Glomerular visceral epithelial cell (primary cell): ENCODE measurements around the gene POLR3F.
"Not testable (repeated sequence)": the region's sequence is repeated elsewhere in the genome, so short reads cannot be mapped to it uniquely, and the experiment has no call there.

Experiments used
- DNase-seq: peaks from one replicate; pipeline ENCODE4 v3.0.0-alpha.2; 2016; ENCODE audit errors: extremely low spot score

POLR3F gene, protein sequence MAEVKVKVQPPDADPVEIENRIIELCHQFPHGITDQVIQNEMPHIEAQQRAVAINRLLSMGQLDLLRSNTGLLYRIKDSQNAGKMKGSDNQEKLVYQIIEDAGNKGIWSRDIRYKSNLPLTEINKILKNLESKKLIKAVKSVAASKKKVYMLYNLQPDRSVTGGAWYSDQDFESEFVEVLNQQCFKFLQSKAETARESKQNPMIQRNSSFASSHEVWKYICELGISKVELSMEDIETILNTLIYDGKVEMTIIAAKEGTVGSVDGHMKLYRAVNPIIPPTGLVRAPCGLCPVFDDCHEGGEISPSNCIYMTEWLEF

DNA sequence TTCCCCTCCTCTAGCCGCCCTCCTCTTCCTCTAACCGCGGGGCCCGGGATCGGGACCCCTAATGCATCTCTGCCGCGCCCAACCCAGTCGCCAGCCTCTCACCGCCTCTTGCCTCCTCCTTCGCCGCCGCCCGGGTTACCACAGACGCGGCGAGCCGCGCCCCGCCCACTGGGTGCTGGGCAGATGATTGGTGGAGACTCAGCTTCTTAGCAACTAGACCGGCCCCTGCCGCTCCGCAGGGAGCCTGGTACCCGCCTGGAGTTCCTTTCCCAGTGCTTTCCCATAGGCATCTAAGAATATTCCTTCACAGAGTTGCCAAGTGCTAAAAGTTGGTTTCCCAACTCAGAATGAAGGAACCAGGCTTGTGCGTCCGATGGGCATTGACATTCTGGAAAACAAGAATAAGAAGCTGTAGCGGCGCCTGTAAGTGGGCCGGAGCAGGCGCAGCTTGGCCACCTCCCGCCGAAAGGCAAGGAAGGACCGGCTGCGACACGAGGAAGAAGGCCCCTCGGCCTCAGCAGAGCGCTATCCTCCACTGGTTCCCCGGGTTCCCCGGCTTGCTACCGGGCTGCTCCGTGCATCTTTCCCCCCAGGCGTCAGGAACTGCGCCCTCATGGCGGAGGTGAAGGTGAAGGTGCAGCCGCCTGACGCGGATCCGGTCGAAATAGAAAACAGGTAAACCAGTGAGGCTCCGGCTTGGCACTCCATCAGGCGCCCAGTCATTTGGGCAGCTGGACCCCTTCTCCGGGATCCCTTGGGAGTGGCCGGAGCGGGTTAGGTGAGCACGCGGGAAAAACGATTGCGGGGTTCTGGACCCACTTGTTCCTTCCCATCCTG is at the start of gene POLR3F, which contains the start of gene DZANK1:
Gene POLR3F (plus strand): TSS at position 497 of the 837 bp plus-strand sequence. CDS start 117 bp downstream, at position 614.
Gene DZANK1 (minus strand): TSS at position 137 of the 837 bp plus-strand sequence. CDS start 1,672 bp downstream, outside the sequence.
- peak; percentile 97 for DNase-seq

DNA sequence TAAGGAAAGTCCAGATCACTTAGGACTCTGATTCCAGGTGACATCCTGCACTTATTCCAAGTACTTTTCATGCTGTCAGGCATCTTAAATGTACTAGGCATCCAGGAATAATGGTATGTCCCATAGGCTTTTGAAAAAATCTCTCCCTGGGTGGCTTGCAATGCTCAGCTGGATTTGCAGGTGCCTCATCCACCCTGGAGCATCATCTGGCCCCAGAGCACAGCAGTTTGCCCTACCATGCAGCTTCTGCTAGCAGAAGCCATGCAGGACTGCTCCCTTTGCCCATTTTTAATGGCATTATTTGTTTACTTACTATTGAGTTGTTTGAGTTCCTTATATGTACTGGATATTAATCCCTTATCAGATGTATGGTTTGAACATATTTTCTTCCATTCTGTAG is 45.6 kb upstream of the POLR3F start:
- no peak for DNase-seq

DNA sequence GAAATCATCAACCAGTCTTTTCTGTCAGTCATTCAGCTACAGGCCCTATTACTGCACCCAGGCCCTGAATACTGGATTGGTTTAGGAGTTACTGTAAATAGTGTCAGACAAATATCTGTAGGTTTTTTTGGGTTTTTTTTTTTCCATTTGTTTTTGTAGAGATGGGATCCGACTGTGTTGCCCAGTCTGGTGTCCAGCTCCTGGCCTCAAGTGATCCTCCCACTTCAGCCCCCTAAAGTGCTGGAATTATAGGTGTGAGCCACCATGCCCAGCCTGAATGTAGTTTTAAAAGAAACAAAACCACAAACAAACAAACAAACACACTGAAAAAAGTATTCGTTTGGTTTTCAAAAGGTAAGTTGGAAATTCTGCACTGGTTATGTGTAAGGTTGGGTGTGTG is 40.0 kb upstream of the POLR3F start:
- no peak for DNase-seq

DNA sequence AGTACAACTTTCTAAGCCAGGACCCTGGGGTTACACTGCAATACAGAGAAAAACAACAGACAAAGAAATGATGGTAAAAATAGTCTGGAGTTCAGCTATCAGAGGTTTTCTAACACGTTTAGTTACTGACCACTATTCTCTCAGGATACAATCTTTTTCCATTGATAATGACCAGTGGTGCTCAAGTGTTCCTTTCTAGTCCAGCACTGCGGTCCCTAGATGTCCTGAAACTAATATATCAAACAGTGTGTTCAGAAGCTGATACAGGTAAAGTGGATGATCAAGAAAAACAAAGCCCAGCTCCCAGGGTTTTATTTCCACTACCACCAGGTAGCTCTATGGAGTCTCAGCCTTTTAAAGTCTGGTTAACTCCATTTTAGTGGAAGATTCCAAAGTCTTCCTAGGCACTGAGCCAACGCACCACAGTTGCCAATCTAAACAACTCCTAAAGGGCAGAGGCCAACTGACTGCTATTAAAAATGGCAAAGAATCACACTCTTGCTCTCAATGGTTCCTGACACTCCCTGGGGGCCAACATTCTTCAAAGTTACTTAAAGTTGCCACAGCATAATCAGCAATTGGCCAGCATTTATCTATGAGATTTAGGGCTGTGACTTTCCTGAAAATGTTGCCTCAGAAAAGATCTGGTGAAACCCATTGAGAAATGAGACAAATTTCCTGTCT is 38.6 kb upstream of the POLR3F start:
- DNase-seq = no peak

DNA sequence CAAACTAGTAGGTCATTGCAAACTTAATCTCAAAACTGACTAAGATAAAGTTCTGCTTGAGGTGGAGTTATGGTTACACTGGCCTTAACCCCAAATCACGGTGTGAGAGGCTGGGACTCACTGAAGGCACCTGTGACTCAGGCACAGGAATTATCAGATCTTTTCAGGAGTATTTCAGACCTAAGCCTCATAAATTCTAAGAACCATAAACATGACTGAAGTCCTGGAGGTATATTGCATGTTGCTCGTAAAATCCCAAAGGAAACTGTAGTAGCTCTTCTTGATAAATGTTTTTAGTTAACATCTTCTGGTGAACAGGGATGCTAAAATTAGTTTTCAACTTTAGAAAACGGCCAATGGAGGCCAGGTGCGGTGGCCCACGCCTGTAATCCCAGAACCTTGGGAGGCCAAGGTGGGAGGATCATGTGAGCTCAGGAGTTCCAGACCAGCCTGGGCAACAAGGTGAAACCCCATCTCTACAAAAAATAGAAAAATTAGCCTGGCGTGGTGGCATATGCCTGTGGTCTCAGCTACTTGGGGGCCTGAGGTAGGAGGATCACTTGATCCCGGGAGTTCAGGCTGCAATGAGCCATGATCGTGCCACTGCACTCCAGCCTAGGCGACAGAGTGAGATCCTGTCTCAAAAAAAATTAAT is 36.9 kb upstream of the POLR3F start:
- DNase-seq = no peak

DNA sequence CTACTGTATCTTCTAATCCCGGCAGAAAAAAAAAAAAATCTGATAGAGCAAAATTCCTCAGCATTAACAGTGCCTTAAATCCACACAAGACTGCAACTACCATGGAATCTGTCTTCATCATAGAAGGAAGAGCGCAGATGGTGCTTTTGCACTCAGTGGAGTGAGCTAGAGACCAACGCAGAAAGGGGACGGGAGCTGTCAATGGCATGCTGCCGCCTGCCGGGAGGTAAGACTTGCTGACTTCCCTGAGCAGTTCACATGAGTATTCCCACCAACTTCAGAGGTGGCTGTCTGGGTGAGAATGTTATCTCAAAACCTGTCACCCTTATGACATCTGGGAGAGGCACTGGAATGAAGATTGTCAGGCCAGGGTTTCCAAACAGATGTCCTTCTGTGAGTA is 36.0 kb upstream of the POLR3F start:
- DNase-seq = no peak

DNA sequence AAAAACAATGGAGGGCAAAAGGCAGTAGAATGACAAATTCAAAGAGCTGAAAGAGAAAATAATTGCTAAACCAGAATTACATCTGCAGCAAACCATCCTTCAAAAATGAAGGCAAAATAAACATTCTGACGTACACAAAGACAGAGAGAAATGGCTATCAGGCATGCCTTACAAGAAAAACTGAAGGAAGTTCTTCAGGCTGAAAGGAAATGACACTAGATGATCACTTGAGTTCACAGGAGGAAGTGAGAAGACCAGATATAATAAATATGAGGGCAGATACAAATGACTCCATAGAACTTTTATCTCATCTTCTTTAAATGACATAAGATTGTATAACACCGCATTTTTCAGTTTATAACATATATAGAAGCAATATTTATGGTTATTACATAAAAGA is 30.3 kb upstream of the POLR3F start:
- DNase-seq = no peak

DNA sequence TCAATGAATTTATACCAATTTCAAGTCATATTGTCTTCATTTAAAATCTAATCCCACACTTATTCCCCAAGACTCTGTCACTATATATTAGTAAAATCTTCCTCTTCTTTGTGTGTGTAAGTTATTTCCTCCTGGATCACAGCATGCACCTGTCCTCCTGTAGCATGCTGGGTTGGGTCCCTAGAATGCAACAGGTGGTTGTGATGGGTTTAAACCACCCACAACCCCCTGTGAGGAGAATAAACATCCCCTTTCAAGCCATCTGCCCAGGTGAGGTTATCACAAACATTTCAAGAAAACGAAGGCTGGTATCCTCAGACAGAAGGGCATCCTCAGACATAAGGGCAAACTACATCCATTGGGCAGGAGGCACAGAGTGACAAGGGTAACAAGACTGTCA is 26.8 kb upstream of the POLR3F start:
- no peak for DNase-seq

DNA sequence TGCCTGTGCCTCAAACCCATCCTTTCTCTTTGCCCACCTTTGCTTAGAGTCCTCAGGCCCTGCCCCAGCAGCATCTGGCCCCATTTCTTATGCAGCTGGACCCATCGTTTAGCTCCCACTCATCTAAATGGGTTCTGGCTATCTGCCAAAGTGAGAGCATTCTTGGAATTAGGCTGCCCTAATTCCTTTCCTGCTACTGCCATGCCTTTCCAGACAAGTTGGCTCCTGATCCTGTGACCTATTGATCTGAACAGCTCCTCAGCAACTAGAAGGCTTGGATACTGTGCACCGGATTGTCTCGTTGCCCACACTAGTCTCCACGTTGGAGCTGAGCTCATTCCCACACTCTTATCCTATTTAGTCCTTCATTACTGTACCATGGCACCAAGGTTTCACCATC is 23.3 kb upstream of the POLR3F start:
- DNase-seq = no peak

DNA sequence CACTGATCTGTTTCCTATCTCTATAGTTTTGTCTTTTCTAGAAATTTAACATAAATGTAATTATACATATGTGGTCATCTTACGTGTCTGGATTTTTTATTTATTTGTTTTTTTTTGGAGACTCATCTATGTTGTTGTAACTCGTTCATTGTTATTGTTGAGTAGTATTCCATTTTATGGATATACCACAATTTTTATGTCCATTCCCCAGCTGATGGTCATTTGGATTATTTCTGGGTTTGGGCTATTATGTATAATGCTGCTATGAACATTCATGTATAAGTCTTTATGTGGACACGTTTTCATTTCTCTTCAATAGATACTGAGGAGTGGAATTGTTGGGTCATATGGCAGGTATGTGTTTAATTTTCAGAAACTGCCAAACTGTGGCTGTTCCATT is 10.6 kb upstream of the POLR3F start:
- DNase-seq = no peak

DNA sequence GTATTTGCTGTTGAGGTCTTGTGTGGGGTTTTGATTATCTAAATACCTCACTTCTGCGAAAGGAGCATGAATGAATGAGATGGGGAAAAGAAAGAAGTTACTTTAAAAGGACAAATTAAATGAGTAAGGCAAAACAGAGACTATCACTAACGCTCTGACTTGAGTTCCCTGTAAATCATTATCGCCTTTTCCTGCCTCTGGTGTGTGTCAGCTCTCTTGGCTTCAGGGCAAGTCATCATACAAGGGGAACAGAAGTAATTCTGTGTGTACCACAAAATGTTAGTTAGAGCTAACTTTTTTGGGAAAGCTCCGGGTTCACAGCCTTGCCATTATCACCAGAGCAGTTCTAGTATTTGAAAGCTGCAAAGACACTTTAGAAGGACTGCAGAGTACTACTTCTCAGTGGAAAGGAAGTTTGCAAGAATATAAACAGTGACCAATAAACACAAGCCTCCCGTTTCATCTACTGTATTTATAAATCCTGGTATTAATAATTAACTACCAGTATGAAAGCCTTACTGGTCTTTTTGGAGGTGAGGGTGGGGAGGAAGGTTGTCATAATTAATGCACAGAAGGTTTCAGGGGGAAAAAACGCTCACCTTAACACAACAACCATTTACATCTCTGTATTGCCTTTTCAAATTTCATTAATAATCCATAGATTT is 1.5 kb upstream of the POLR3F start:
- peak; percentile 44 for DNase-seq

DNA sequence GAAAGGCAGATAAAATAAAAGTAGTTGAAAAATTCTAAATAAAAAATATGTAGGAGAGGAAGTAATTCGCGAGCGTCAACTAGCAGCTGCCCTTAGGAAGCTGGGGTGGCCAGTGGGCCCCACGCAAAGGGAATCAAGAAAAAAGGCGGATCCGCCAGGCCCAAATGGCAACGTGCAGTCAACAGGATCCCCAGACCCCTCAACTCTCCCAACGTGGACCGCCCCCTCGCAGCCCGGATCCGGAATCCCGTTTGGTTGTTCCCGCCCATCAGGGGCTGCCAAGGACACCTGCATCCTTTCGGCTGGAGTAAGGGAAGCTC is 656 bp upstream of the POLR3F start:
- DNase-seq = no peak

DNA sequence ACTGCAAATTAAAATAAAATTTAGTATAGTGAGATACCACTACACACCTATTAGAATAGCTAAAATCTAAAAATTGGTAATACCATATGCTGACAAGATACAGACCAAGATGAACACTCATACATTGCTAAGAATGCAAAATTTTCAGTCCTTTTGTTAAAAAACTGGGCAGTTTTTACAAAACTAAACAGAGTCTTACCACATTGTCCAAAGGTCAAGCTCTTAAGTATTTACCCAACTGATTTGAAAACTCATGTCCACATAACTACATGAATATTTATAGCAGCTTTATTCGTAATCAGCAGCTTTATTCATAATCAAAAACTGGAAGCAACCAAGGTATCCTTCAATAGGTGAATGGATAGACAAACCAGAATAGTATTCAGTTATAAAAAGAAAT is 10.0 kb downstream of the POLR3F start:
- DNase-seq = no peak

DNA sequence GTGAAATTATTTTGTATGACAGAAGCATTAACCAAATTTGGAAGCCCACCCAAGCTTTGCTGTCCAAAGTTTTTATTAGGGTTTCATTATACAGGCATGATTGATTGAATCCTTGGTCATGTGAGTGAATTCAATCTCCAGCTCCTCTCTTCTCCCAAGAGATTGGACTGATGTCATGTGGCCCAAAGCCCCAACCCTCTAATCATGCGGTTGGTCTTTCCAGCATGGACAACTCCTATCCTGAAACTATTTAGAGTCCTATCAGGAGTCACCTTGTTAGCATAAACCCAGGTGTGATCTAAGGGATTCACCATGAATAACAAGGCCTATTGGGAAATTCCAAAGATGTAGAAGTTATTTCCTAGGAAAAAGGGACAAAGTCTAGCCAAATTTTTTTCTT is 10.6 kb downstream of the POLR3F start:
- no peak for DNase-seq

DNA sequence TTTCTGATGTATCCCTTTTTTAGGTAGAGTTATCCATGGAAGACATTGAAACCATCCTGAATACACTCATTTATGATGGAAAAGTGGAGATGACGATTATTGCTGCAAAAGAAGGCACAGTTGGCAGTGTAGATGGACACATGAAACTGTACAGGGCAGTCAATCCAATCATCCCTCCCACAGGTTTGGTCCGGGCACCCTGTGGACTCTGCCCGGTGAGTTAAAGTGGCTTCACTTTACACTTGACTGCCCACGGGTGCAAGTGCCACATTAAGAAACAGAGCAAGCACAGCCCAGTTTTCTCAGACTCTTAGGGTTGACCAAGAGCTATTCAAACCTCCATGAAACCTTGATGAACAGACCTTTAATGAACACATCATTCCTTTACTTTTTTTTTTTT is 14.4 kb downstream of the POLR3F start:
- DNase-seq = no peak

DNA sequence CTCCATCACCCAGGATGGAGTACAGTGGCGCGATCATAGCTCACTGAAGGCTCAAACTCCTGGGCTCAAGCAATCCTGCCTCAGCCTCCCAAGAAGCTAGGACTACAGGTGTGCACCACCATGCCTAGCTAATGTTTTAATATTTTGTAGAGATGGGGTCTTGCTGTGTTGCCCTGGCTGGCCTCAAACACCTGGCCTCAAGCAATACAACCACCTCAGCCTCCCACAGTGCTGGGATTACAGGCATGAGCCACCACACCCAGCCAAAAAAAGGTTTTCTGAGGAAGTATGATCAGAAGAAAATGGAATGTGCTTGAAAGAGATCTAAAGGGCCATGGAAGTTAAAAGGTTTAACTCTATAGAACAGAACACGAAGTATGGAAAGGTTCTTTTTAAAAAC is 21.1 kb downstream of the POLR3F start:
- DNase-seq = no peak

DNA sequence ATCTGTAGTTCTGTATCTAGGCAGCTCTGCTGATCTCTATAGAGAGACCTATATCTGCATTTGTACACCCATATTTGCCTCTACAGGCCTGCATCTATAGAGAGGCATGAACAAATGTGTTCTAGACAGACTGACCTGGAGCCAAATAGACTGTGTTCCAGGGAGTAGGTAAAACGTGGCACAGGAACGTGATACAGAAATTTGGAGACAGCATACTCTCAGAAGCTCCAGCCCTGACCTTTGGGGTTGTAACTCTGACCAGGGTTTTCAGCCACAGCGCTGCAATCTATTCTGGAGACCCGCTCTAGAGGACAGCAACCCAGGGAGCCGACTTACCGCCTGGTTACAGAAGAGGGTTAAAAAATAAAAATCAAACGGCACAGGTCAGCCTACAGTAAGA is 28.9 kb downstream of the POLR3F start:
- peak; percentile 13 for DNase-seq

DNA sequence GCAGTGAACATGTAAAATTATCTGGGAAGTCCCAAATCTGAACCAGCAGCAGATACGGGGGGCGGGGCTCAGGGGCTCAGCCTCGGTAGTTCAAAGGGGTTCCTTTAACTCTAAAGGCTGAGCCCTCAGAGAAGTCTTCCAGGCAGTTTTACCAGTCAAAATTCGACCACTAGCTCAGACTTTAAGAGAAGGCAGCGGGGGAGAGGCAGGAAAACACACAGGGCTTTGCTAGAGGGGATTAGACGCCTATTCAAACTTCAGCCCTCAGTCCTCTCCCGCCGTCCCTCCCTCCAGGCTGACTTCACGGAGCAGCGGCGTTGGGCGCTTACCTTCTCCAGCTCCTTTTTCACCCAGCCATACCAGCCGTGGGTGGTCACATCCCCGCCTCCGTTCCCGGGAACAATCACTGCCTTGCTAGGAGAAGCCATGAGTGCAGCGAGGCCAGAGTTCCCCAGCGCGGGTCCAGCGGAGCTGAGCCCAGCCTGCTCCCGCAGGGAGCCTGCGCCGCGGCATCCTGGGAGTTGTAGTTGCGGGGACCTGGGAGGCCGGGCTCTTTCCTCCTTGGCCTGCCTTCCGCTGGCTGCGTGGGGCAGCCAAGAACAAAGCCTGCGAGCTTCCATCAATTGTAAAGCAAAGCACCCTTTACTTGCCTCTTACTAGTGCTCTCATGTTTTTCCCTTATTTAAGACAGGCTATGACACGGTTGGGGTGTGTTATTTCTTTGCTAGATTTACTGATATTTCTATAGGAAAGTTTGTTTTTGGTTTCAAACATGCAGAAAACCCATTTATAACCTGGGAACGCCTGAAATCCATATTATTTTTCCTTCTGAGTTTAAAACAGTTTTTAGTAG is 29.8 kb downstream of the POLR3F start, which contains the start of gene RBBP9:
Gene RBBP9 (minus strand): TSS at position 486 of the 853 bp plus-strand sequence. CDS start 58 bp downstream, at position 428.
- DNase-seq = peak; percentile 85

DNA sequence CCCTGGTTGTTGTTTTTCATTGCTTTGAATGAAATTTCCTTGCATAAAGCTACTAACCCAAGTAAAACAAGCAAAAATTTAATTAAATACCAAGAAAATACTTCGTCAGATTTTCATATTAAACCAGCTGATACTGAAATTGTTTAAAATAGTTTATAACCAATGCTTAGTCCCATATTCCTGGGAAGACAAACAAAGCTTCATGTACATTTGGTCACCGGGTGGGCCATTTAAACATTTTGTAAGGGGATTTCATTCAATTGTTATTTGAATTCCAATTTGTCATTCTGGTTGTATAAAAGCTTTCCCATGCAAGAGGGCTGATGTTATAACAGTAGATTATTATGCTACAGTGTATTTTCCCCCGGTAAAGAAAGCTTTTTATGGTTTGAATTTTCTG is 30.4 kb downstream of the POLR3F start:
- DNase-seq = no peak

DNA sequence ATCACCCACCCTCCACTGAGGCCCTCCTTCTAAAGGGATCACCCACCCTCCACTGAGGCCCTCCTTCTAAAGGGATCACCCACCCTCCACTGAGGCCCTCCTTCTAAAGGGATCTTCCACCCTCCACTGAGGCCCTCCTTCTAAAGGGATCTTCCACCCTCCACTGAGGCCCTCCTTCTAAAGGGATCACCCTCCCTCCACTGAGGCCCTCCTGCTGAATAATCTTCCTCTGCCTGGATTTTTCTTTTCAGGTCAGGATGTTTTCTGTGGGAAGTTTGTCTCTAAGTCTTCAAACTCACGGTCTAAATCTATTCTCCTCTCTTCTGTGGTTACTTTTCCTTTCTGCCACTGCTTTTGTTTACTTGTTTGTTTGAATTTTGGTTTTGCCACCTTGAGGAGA is 34.5 kb downstream of the POLR3F start:
- not testable (repeated sequence) for DNase-seq
